GM18870 (cell line): ENCODE results near the gene FAM83C.

Experiments
- ATAC-seq: cut with Tn5 transposase; IDR thresholded peaks from one replicate; pipeline ENCODE4 v1.9.1; 2021; ENCODE audit warnings: moderate library complexity; ENCODE audit not compliant: unreplicated experiment

Gene FAM83C

DNA sequence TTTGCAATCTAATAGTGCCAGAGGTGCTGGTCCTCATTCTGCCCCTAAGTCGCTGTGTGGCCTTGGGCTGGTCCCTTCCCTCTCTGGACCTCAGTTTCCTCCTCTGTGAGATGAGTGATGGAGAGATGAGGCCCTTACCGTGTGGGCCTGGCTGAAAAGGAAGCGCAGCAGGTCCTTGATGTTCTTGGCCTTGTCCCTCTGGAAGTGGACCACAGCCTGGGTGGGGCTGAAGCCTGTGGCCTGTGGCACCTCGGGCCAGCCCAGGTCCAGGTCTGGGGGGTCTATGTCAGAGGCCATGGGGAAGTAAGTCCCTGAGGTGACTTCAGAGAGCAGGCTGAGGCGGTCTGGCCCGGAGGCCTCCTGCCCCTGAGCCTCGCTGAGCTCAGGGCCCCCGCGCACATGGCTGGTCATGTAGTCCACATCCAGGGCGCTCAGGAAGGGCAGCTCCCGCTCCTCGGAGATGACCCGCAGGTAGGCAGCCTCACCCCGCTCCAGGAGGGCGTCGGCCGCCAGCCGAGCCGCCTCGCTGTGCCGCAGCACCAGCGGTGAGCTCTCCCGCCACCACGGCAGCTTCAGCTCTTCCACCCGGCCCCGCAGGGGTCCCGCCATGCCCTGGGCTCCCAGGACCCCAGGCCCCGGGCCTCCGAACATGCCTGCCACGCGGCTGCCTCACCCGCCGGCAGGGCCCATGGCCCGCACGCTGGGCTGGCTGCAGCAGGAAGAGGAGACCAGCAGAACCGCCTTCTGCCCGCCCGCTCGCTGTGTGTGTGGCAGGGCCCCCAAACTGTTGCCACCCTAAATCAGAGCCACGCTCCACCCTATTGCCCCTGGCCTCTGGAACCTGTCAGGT, at the start of gene FAM83C:
Gene FAM83C, minus strand, starts transcription at position 772 of the 850 bp plus-strand sequence. Its CDS starts 121 bp downstream, at position 651.
- ATAC-seq = no peak

DNA sequence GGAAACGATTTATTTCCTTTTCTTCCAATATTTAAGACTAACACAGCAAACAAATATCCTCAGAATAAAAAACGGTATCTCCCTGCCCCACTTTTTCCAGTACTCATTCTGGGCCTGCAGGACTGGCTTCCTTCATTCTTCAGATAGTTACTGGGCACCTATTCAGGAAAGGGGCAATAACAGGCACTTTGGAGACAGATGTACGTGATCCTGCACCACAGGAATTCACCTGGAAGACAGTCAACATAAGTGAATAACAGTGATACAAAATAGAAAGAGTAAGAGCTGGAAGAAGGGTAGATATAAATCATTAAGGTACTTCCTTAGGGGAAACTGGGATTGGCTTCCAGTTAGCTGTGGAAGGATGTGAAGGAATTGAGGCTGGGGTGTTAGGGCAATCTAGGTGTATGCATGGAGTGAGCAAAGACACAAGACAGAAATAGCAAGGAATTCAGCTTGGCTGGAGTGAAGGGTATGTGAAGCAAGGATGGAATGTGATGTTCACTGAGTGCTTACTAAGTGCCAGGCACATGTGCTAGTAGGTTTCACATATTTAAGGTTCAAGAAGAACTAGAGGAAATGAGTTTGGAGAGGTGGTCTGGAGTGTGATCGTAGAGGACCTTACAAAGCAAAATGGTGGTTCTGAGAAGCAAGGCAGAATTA, 49.3 kb upstream of the FAM83C start:
- ATAC-seq = no peak

DNA sequence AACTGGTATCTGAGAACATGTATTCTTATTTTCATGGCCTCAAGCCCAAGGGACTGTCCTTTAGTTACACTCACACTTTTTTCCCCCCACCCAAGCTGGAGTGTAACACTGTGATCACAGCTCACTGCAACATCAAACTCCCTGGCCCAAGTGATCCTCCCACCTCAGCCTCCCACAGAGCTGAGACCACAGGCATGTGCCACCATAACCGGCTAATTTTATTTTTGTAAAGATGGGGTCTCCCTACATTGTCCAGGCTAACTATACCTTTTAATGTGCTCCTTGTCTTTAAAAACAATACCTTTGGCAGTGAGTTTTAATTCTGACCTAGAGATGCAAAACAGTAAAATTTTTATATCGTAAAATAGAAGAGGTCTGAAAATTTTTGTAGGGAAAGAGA, 48.2 kb upstream of the FAM83C start:
- no peak for ATAC-seq

DNA sequence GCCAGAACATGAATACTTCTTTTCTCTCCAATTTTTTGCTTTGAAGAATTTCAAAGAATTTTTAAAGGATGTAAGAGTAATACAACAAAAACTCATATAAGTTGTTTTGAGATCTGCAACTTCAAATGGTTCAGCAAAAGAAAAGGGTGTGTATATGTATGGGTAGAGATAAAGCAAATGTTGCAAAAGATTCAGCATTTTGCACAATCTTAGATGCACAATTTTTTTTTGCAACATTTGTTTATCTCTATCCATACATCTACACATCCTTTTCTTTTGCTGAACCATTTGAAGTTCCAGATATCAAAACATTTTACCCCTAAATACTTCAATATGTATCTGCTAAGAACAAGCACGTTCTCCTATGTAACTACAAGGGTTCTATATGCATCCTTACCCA, 47.4 kb upstream of the FAM83C start:
- ATAC-seq = no peak

DNA sequence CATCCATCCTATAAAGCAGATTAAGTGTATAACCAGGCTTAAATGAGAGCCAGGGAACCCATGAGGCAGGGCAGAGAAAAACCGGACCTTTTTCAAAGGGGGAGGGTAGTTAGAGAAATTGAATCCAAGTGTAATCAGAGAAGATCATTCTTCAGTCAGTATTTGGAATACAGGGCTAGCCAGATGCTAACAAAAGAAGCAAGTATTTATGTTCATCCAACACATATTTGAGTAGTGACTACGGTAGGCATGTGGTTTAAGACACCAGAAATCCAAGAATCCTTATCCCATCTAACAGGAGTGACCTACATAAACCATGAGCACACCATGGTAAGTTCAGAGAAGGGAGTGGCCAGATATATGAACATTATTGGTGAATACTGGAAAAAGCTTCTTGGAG, 46.8 kb upstream of the FAM83C start:
- ATAC-seq = no peak

DNA sequence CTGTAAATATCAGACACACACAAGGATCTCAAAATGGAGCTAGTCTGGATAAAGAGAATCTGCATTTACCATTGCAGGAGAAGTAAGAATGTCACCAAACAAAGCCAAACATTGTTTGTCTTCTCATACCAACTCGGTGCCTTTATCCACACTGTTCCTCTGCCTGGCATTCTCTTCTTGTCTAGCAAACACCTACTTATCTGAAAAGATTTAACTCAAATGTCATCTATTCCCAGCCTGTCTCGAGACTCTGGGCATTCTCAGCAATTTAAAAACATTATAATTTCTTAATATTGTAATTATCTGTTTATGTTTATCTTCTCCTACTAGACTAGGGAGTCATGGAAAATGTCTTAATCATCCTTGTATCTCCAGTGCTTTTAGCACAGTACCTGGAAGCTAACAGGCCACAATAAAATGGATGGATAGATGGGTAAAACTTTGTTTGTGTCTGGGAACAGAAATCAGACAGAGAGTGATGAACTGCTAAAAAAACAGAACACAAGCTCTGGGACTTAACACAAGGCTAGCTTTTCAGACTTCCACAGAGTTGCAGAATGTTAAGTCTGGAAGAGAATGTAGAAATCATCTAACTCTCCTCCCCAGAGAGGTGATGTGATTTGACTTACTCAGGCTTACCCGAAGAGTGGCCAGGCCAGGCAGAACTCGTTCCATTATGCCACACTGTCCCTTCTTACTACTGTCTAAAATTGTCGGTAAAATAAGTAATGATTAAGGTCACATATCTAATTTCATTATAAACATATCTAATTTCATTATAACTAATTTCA, 42.3 kb upstream of the FAM83C start:
- no peak for ATAC-seq

DNA sequence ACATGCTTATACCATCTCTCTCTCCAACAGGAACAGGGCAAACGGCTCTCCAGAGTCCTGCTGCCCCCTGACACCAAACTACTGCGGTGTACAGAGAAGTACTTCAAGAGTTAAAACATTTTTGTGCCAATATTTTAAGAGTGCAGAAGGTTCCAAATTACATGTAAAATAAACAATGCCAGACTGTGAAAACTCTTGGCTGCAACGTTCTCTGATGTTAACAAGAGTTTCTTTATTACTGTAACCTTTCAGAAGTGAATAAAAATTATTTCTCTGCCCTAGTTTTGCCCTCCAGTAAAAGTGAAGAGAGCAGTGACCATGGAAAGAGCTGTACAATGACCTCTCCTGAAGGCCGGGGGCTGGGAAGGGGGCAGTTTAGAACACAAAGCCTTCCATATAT, 41.4 kb upstream of the FAM83C start:
- ATAC-seq = no peak

DNA sequence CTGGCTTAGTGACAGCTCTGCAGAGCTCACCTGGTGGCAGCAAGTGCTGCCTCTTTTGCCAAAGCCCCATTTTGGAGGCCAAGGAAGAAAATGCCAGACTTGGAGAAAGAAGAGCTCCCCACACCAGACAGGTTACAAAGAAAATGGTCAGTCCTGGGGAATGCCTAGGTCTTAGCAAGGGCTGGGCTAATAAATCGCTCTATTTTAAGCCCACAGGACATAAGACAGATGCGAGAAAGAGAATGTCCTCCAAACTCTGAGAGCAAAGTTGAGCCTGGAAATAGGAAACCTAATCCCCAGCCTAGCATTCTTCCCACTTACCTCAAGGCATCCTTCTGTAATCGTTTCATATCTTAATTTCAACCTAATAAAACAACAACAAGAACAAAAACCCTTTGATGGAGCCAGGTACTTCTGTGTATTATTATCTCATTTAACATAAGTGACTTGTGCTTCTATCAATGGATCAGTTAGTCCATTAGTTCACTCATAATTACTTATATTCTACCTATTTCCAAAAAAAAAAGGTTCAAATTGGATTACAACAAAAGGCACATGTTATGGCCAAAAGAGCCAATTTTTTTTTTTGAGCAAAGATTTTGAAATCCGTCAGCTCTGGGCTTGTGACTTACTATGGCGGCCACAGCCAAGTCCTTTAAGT, 40.4 kb upstream of the FAM83C start:
- no peak for ATAC-seq

DNA sequence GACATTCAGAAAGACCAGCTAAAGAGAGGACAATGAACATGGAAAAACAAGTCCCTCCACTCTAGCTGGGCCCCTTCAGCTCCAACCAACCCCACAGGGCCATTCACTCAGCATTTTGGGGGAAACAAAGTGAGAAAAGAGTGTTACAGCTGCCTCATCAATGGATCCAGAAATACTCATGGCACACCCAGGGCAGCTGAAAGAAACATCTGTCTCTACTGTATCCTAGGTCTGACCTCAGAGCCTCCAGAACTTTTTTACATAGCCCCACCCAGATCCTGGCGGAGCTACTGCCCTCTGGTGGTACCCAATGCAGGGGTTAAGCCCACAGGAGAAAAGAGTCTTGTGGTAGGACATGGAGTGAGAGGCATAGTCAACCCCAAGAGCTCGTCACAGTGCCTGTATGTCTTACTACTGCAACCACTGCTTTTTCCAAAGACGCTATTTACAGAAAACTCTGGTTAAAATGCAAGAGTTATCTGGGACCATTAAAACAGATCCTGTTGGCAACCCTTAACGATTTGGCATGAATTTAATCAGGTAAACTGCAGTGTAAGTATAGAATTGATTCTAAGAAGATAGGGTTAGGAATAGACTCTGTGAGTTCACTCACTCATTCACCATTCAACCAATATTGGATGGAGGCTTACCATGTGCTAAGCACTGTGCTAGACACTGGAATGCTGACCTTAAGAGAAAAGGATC, 37.4 kb upstream of the FAM83C start:
- no peak for ATAC-seq

DNA sequence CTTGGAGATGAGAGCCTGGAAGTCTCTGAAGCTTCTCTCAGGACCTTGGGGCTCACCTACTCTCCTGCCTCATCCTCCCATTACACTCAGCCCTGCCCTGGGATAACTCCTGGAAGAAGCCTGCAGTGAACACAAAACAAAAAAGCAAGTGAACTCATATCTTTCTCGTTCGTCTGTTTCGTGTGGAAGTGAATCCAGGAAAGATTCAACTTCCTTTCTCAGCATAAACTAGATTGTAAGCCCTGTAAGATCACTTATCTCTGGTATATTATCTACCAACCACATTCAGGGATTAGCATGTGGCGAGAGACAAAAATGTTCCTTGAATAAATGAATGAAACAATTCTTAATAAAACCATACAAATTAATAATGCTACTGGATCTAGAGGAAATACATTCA, 36.5 kb upstream of the FAM83C start:
- ATAC-seq = no peak

DNA sequence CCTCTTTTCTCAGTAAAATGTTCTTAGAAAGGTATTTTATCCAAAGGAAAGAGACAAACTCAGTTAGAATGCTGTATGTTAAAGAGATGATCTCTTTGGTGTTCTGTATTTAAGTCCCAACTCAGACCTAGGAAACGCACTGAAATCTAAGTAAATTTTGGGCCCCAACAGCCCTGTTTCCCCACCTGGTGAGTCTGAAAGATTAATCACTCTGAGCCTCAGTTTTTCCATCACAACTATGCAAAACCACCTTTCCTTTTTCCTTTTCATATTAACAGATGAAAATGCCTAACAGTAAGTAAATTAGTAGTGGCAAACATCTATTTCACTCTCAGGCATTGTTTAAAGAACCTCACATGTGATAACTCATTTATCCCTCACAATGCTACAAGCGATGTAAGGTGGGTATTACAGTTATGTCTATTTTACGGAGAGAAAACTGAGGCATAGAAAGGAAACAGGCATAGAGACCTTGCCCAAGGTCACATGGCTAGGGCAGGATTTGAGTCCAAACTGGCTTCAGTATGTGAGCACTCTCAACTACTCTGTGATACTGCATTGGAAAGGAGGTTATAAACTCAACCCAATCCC, 36.0 kb upstream of the FAM83C start:
- no peak for ATAC-seq

DNA sequence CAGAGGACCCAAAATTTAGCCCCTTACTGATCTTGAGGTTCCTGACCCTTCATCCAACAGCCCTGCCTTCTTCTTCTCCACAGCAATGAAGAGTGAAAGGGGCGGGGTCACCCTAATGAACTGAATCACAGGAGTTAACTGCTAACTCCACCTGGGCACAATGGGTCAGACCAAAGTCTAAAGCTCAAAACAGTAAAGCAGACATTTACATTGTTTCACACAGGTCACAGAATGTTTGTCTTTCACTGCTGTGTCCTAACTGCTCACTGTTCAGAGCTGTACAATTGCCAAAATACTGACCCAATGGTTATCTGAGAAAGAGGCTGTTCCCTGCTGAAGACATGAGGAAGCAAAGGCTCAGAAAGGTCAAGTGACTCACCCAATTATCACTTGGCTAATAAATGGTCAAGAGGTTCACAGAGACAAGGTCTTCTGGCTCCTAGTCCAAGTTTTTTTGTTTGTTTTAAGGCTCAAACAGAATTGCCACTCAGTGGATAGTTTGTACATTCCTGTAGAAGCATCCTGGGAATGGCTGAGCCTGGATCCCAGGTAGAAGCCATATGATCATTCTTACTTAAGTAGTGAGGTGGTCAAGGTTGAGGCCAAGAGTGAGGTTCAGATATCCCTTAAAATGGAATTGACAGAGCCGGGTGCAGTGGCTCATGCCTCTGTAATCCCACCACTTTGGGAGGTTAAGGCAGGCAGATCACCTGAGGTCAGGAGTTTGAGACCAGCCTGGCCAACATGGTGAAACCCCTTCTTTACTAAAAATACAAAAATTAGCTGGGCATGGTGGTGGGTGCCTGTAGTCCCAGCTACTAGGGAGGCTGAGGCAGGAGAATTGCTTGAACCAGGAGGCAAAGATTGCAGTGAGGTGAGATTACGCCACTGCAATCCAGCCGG, 35.1 kb upstream of the FAM83C start:
- ATAC-seq = no peak

DNA sequence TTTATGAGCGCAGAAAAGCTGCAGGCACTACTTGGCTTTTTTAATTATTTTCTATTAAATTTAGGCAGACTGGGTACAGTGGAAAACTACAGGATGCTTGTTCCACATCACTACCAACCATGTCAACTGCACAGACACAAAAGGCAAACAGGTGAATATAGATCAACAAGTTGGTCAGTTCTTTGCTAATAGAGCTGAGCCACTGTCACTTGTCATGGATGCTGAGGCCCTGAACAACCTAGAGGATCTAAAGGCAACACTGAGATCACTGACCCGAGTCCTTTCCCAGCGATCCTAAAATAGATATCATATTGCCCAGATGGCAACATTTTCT, 34.5 kb upstream of the FAM83C start:
- ATAC-seq = no peak

DNA sequence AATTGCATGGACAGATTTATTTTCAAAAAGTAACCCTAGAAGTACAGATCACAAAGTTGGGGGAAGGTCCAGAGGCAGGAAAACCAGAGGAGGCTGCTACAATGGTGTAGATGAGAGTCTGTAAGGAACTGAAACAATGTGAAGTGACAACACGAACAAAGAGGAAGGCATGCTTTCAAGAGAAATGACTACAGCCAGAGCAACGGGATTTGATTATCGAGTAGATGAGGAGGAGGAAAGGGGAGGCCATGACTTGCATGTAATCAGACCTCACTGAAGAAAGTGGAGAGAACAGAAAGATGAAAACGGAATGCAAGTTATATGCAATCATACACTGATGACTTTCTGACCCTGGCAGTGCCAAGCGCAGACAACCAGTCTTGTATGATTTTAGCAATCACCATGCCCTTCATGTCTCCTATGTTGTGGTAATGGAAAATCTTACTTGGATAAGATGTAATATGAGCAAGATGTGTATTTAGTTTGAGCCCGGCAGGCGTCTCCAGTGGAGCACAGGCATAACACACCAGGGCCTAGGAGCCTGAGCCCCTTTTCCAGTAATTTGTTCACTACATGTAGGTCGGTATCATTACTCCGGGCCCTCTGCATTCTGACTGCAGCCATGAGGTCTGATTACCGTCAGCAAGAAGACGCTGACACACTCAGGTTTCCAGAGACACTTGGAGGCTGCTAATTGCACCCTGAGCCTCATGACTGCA, 34.0 kb upstream of the FAM83C start:
- no peak for ATAC-seq

DNA sequence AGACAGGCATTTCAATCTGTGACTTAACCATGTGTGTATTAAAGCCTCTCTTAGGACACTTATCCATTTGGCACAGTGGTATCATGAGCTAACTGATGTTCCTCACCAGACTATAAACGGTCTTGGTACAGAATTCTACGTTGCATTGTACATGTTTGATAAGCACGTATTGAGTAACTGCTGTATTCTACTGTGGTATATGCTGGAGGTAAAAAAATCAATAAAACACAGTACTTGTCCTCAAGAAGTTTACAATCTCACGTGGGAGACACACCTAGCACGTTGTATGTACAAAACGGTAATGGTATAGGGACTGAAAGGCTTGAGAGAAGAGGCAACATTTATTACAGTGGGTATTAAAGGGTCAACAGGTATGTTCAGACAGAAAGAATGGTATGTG, 33.2 kb upstream of the FAM83C start:
- no peak for ATAC-seq

DNA sequence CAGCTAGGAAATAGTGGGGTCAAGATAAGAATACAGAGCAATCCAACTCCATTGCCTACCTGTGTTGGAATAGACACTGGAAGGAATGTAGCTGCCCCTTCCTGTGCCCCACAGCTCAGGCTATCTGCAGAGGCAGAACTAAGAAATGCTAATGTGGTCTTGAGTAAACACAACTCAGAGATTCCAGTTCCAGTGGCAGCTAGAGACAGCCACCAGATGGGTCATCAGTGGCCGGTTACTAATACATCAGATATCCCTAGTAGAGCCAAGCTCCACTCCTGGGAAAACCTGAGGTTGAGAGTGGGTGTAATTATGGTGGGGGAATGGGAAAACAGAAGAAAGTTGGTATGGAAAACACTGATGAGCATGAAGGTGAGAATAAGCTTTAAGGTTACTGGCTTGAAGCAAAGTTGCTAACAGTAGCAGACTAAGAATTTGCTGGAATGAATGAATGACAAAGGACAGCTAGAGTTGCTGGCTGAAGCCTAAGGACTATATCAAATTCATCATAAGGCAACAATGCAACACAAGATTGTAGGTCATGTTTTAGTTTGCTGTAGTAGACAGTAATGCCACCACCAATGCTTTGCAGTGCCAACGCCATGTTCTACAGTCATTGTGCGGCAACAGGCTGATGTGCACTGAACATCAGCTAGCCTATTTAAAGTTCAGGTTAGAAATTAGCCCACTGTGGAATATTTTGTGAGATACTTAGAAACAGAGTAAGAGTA, 28.3 kb upstream of the FAM83C start:
- ATAC-seq = no peak

DNA sequence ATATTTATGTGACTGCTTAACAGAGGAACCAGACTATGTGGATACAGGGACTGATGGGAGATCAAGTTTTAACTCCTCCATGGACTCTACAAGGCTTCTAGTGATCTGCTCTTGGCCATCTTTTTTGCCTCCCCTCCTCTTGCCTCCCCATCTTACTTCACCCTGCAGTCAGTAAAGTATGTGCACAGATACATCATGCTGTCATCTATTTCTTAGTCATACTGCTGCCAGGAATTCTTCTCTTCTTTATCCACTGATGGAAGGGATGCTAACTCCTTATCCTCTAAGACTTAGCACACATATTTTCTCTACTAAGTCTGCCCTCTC, 27.6 kb upstream of the FAM83C start:
- no peak for ATAC-seq

DNA sequence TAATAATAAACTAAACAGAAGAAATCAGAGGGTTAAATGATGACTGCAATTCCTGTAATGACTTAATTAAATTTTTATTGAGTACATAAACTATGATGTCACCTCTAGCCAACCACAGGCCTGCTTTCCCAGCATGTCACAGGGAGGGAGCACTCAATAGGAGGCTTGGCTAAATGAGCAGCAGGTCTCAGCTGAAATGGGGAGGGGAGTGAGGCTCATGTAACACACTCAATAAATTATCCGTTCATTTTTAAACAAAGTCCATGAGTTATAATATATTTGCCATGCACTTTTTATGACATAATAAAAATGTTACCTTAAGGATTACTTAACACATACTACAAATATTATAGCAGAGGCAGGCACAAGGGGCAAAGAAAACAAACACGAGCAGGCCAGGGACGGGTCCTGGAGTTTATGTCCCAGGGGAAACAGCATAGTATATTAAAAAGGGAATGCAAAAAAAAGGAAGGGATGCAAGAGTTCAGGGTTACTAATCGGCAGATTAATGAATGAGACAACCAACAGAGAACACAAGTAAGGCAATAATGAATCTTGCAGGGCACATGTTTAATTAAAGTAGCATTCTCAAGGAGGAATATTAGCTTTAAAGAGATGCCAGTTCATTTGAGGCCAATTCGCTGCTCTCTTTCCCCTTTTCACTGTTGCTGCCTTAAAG, 27.1 kb upstream of the FAM83C start:
- ATAC-seq = no peak
